ENCODE data around the gene UQCRQ.
"Not testable (repeated sequence)": the region's sequence is repeated elsewhere in the genome, so short reads cannot be mapped to it uniquely, and the experiment has no call there.

UQCRQ gene

DNA sequence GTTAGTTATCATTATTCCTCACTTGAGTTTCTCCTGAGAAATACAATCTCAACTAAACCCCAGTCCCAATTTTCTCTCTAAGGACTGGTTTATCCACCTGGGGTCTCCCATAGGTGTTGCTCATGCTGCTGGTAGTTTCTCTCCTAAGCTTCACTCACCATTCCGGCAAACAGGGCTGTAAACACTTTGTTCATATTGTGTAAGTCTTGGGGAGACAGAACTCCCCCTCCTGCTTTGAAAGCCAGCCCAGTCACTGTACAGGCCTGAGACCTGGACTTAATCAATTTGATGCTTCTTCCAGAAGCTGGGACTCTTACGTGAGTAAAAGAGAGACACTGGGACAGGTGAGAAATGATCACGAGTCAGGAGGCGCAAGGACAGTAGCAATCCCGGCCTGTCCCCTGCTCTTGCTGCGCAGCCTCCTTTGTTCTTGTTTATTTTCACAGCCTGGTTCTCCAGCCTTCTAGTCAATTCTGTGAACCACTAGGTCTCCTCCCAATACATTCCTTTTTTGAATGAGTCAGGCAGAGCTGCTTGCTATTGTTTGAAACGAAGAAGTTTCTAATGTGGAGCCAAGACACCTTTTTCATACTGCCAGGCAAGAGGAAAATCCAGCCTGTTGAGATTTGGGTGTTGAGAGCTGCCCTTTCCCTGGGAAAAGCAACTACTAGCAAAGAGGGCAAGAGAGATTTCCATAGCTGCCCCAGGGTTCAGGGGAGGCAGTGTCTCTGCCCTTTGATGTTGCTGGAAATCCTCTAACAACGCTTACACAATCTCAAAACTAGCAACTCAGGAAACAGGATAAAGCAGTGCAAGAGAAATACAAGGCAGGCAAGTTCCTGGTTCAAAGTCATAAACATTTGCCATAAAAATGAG lies 26.8 kb upstream of the UQCRQ start:
- Mint-ChIP-seq H3K9me3 (no peaks in the 10 kb centered on the region), H3K27me3 (no peaks in the 10 kb centered on the region), H3K27ac (no peak overlapping the region), H3K36me3 (ENCODE audit: insufficient read depth) (no peaks in the 10 kb centered on the region), H3K4me3 (no peak overlapping the region), H3K4me1 (ENCODE audit: low read depth in 2 of 2) (no peaks in the 10 kb centered on the region)
- ATAC-seq (replicated peaks) (no peak), DNase-seq (no peak)

DNA sequence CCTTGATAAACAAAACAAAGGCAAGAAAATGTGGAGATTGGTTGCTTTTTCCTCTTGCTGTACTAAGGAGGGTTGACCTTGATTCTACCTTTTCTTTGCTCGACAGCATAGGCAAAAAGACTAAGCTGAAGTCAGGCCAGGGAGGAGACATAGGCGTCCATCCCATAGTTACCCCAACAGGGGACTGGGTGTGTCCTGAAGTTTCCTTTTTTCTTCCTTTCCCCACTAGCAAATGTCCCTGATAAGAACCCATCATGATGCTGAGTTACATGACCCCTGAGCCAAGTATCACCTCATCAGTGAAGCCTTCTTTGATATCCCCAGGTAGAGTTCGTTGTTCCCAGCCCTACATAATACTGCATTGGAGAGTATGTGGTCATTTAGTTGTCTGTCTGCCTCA lies 26.1 kb upstream of the UQCRQ start:
- Mint-ChIP-seq H3K4me1 (ENCODE audit: low read depth in 2 of 2) (no peaks in the 10 kb centered on the region), H3K27ac (no peak overlapping the region), H3K27me3 (no peaks in the 10 kb centered on the region), H3K36me3 (ENCODE audit: insufficient read depth) (no peaks in the 10 kb centered on the region), H3K9me3 (no peaks in the 10 kb centered on the region), H3K4me3 (no peak overlapping the region)
- no peak for ATAC-seq (replicated peaks)
- DNase-seq, result no peak

DNA sequence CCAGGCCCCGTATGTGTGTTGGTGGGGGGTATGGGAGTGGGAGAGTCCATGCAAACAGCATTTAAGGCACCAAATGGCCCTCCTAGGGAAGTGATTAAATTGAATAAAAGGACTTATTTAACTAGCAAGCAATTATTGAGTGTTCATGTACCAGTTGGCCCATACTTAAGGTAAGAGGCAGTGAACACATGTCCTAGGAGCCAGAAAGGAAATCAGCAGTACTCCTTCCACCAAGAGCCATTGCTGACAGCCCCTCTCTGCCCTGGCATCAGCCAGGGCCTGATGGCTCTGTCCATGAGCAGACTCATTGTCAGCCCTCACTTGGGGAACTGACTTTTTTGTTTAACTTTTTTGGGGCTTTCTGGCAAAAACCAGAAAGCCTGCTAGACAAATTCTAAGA lies 25.5 kb upstream of the UQCRQ start:
- H3K4me1 Mint-ChIP-seq (ENCODE audit: low read depth in 2 of 2), result no peaks in the 10 kb centered on the region
- no peak overlapping the region for H3K4me3 Mint-ChIP-seq
- H3K27ac Mint-ChIP-seq, result no peak overlapping the region
- DNase-seq, result no peak
- H3K27me3 Mint-ChIP-seq, result no peaks in the 10 kb centered on the region
- H3K36me3 Mint-ChIP-seq (ENCODE audit: insufficient read depth), result no peaks in the 10 kb centered on the region
- no peak for ATAC-seq (replicated peaks)
- H3K9me3 Mint-ChIP-seq, result no peaks in the 10 kb centered on the region

DNA sequence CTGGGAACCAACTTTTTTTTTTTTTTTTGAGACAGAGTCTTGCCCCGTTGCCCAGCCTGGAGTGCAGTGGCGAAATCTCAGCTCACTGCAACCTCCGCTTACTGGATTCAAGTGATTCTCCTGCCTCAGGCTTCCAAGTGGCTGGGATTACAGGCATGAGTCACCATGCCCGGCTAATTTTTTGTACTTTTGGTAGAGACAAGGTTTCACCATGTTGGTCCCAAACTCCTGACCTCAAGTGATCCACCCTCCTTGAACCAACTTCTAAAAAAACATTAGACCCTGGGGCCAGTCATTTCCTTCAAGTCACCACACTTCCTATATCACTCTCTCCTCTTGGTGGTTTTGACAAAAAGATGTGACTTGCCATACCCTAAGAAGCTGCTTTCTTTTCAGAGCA lies 25.1 kb upstream of the UQCRQ start:
- no peaks in the 10 kb centered on the region for H3K27me3 Mint-ChIP-seq
- no peak overlapping the region for H3K27ac Mint-ChIP-seq
- no peaks in the 10 kb centered on the region for H3K36me3 Mint-ChIP-seq (ENCODE audit: insufficient read depth)
- ATAC-seq (replicated peaks) (no peak), DNase-seq (no peak)
- H3K4me3 Mint-ChIP-seq, result no peak overlapping the region
- H3K4me1 Mint-ChIP-seq (ENCODE audit: low read depth in 2 of 2), result no peaks in the 10 kb centered on the region
- H3K9me3 Mint-ChIP-seq, result no peaks in the 10 kb centered on the region

DNA sequence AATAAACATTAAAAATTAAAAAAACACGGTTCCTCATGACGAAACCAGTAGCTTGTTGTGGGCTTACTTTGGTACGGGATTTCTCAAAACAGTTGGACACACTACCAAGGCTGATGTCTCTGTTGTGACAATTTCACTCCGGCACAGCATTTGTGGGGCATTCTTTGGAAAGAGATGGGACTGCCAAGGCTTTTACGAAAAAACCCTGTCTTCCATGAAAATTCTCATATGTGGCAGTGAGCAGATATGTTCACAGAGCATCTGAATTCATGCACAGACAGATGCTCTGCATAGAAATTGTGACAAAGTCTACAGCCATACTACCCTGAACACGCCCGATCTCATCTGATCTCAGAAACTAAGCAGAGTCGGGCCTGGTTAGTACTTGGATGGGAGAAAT lies 18.2 kb upstream of the UQCRQ start:
- Mint-ChIP-seq H3K4me3 (no peak overlapping the region), H3K9me3 (no peaks in the 10 kb centered on the region), H3K36me3 (ENCODE audit: insufficient read depth) (no peaks in the 10 kb centered on the region), H3K27me3 (no peaks in the 10 kb centered on the region), H3K27ac (no peak overlapping the region), H3K4me1 (ENCODE audit: low read depth in 2 of 2) (no peaks in the 10 kb centered on the region)
- ATAC-seq (replicated peaks), result no peak
- no peak for DNase-seq

DNA sequence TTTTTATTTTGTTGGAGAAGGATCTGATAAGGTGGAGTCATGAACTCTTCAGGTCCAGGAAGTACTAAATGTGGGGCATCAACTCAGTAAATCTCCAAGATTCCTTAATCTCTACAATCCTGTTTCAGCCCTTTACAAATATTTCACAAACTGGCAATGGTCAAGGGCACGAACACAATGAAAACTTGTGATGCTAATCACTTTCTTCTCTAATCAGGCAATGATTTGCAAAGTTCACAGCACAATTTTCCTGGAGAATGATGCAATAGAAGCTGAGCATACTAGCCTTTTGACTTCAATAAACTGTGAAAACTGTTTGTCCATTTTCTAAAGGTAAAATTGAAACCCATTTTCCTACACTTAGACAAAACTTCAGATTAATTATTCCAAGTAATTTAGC lies 17.1 kb upstream of the UQCRQ start:
- Mint-ChIP-seq H3K9me3 (no peaks in the 10 kb centered on the region), H3K36me3 (ENCODE audit: insufficient read depth) (no peaks in the 10 kb centered on the region), H3K27me3 (no peaks in the 10 kb centered on the region), H3K27ac (no peak overlapping the region), H3K4me3 (no peak overlapping the region), H3K4me1 (ENCODE audit: low read depth in 2 of 2) (no peaks in the 10 kb centered on the region)
- DNase-seq (no peak), ATAC-seq (replicated peaks) (no peak)

DNA sequence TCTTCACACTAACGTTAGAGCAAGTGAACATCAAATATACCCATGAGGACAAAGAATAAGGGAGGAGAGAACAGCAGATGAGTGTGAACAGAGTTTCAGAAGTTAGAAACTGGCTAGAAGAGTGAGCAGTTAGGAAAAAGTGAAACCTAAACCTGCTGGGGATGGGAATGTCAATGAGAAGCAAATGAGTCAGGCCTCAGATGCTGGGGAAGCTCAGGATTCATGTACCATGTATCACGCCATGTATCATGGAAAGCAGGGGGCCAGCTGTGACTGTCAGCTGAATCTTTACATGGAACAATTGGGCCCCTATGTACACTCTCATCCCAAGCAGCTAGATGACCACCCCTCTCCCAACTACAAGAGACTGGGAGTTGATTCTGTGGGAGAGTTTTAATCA lies 16.4 kb upstream of the UQCRQ start:
- Mint-ChIP-seq H3K4me3 (no peak overlapping the region), H3K27ac (no peak overlapping the region), H3K4me1 (ENCODE audit: low read depth in 2 of 2) (no peaks in the 10 kb centered on the region), H3K9me3 (no peaks in the 10 kb centered on the region), H3K27me3 (peaks cover 0 to under 1% of the 10 kb centered on the region in 2 donors), H3K36me3 (ENCODE audit: insufficient read depth) (no peaks in the 10 kb centered on the region)
- DNase-seq, result no peak
- ATAC-seq (replicated peaks), result no peak

DNA sequence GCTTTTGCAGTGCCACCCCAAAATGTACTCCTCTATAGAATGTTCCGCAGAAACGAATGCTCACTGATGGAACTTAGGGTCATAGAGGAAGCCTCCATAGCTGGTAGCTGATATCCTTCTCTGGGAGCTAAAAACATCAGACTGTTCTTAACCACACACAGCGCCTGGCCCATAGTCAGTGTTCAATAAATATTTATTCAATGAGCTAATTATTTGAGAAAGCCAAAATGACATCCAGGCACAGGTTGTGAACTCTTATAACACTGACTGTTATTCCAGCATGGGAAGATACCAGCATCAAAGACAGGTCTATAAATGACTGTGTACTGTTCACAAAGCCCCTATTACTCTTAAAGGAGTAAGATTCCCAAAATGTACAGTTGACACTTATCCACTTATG lies 13.1 kb upstream of the UQCRQ start:
- Mint-ChIP-seq H3K36me3 (ENCODE audit: insufficient read depth) (no peaks in the 10 kb centered on the region), H3K27me3 (peaks cover 26% of the 10 kb centered on the region in 2 donors), H3K9me3 (no peaks in the 10 kb centered on the region), H3K27ac (no peak overlapping the region), H3K4me3 (no peak overlapping the region), H3K4me1 (ENCODE audit: low read depth in 2 of 2) (no peaks in the 10 kb centered on the region)
- no peak for ATAC-seq (replicated peaks)
- DNase-seq, result no peak

DNA sequence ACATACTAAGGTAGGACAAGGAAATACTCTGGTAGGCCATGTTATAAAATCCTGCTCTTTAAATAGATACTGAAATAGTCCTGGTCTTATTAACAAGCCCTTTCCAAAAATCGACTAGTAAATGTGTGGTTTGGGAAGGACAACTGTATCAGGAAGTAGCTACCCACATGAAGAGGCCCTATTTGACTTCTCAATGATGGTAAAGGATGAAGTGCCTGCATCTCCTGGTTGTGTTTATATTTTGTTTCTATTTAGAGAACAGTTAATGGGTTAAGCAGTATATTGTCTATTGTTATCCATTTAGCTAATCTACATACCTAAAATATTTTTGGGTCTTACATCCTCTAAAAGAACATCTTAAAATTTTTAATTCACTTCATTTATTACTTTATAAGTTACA lies 12.7 kb upstream of the UQCRQ start:
- no peak for ATAC-seq (replicated peaks)
- no peak for DNase-seq
- Mint-ChIP-seq H3K4me3 (no peak overlapping the region), H3K27me3 (peaks cover 26% of the 10 kb centered on the region in 2 donors), H3K36me3 (ENCODE audit: insufficient read depth) (no peaks in the 10 kb centered on the region), H3K4me1 (ENCODE audit: low read depth in 2 of 2) (no peaks in the 10 kb centered on the region), H3K9me3 (no peaks in the 10 kb centered on the region), H3K27ac (no peak overlapping the region)

DNA sequence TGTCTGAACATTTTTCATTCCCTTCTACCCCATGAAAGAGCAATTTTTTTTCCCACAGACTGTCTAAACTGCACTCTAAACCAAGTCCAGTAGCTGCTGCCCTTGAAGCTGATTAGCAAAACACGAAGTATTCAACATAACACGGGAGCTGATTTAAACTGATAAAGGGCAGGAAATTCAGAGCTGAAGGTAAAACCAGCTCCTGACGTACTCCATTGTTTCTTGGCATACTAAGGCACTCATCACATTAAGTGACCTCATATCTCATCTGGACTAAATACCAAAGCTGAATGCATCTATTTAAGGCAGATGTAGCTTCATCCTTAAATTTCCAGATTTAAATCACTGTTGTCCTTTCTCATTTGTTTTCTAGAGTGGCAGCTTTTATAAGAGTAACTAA lies 12.1 kb upstream of the UQCRQ start:
- DNase-seq, result no peak
- ATAC-seq (replicated peaks), result no peak

DNA sequence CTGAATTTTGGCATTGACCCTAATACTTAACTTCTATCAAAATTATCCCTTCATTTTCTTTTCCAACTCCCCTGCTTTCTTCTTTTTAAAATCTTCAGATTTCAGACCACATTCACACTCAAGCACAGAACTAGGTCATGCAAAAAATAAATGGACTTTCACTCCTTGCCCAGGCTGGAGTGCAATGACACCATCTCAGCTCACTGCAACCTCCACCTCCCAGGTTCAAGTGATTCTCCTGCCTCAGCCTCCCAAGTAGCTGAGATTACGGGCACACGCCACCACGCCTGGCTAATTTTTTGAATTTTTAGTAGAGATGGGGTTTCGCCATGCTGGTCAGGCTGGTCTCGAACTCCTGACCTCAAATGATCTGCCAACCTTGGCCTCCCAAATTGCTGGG lies 11.4 kb upstream of the UQCRQ start:
- H3K9me3 Mint-ChIP-seq; DNase-seq; H3K27ac Mint-ChIP-seq; H3K4me1 Mint-ChIP-seq (ENCODE audit: low read depth in 2 of 2); H3K4me3 Mint-ChIP-seq; ATAC-seq (replicated peaks); H3K36me3 Mint-ChIP-seq (ENCODE audit: insufficient read depth): not testable (repeated sequence)
- H3K27me3 Mint-ChIP-seq, result peaks cover 26% of the 10 kb centered on the region in 2 donors

More for the DNA sequence above, 12.1 kb upstream of the UQCRQ start:
- Mint-ChIP-seq H3K4me3 (no peak overlapping the region), H3K9me3 (no peaks in the 10 kb centered on the region), H3K27me3 (peaks cover 26% of the 10 kb centered on the region in 2 donors), H3K27ac (no peak overlapping the region), H3K4me1 (ENCODE audit: low read depth in 2 of 2) (no peaks in the 10 kb centered on the region), H3K36me3 (ENCODE audit: insufficient read depth) (no peaks in the 10 kb centered on the region)

DNA sequence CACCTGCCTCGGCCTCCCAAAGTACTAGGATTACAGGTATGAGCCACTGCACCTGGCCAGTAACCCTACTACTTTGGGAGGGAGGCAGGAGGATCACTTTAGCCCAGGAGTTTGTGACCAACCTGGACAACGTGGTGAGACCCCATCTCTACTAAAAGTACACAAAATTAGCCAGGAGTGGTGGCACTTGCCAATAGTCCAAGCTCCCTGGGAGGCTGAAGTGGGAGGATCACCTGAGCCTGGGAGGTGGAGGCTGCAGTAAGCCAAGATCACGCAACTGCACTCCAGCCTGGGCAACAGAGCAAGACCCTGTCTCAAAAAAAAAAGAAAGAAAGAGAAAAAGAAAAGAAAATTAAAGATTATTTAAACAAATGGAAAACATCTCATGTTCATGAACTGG lies 10.4 kb upstream of the UQCRQ start:
- no peaks in the 10 kb centered on the region for H3K4me1 Mint-ChIP-seq (ENCODE audit: low read depth in 2 of 2)
- H3K27me3 Mint-ChIP-seq, result peaks cover 26% of the 10 kb centered on the region in 2 donors
- H3K36me3 Mint-ChIP-seq (ENCODE audit: insufficient read depth), result no peaks in the 10 kb centered on the region
- no peak overlapping the region for H3K27ac Mint-ChIP-seq
- no peaks in the 10 kb centered on the region for H3K9me3 Mint-ChIP-seq
- ATAC-seq (replicated peaks) (no peak), DNase-seq (no peak)
- H3K4me3 Mint-ChIP-seq, result no peak overlapping the region

DNA sequence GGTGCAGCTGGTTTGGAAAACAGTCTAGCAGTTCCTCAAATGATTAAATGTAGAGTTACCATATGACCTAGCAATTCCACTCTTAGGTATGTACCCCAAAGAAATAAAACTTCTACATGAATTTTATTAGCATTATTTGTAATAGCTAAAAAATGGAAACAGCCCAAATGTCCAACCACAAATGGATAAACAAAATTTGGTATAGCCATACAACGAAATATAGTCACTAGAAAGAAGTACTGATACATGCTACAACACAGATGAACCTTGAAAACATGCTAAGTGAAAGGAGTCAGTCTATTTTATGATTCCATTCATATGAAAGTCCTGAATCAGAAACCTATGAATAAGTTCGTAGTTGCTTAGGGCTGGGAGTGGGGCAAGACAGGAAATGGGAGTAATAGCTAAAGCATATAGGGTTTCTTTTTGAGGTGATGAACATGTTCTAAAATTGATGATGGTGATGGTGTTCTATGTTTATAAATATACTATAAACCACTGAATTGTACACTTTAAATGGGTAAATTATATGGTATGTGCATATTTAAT lies 6.5 kb upstream of the UQCRQ start:
- H3K4me3 Mint-ChIP-seq, result no peak overlapping the region
- DNase-seq (no peak), ATAC-seq (replicated peaks) (no peak)
- H3K36me3 Mint-ChIP-seq (ENCODE audit: insufficient read depth), result no peaks in the 10 kb centered on the region
- H3K9me3 Mint-ChIP-seq, result no peaks in the 10 kb centered on the region
- no peak overlapping the region for H3K27ac Mint-ChIP-seq
- H3K27me3 Mint-ChIP-seq, result peaks cover 26% of the 10 kb centered on the region in 2 donors
- H3K4me1 Mint-ChIP-seq (ENCODE audit: low read depth in 2 of 2), result no peaks in the 10 kb centered on the region

DNA sequence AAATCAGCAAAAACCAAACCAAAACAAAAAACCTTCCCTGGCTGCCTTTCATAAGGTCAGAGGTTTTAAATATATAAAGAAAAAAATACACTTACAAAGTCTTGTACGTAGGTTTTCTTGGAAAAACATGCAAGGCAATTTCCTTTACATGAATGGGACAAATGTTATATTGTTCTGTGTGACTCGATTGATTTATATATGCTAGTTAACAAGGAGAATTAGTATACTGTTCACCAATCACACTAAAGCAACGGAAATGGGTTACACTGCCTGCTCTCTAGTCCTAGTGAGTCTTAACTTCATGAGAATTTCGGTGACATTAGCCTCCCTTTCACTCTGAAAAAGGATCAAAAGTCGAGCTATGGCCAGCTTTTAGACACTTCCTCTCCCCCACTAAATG lies 5.7 kb upstream of the UQCRQ start:
- no peaks in the 10 kb centered on the region for H3K36me3 Mint-ChIP-seq (ENCODE audit: insufficient read depth)
- no peak overlapping the region for H3K27ac Mint-ChIP-seq
- H3K4me1 Mint-ChIP-seq (ENCODE audit: low read depth in 2 of 2), result peaks cover 0 to 2% of the 10 kb centered on the region in 2 donors
- no peaks in the 10 kb centered on the region for H3K9me3 Mint-ChIP-seq
- peaks cover 19% of the 10 kb centered on the region in 2 donors for H3K27me3 Mint-ChIP-seq
- no peak overlapping the region for H3K4me3 Mint-ChIP-seq
- DNase-seq (no peak), ATAC-seq (replicated peaks) (no peak)
